H1 (cell line): ENCODE results near the gene TAF3.

ENCODE experiments used
- EP300 ChIP-seq, 2 experiments: IDR thresholded peaks; 1 replicate in 1 of 2; 2 replicates in 1 of 2; pipeline ENCODE4 v1.6.1; 2011 to 2012; ENCODE audit warnings: low read depth in 2 of 2, low read length in 2 of 2, mild to moderate bottlenecking in 2 of 2, borderline replicate concordance in 1 of 2, inconsistent platforms in 1 of 2, moderate library complexity in 1 of 2
- EZH2 ChIP-seq: fragments of 200-600 bp; sonication (generic); IDR thresholded peaks from 2 replicates; pipeline ENCODE4 v1.7.1; 2012; ENCODE audit warnings: low read depth, mild to moderate bottlenecking, moderate library complexity, low read length, inconsistent platforms; ENCODE audit not compliant: severe bottlenecking
- JUN ChIP-seq: IDR thresholded peaks from 2 replicates; pipeline ENCODE4 v1.6.1; 2011; ENCODE audit warnings: low read depth, mild to moderate bottlenecking, improper control_type of control experiment, low read length
- JUND ChIP-seq: IDR thresholded peaks from 2 replicates; pipeline ENCODE4 v1.6.1; 2011; ENCODE audit warnings: mild to moderate bottlenecking, improper control_type of control experiment, low read length
- PHF8 ChIP-seq: fragments of 200-600 bp; sonication (generic); conservative IDR thresholded peaks from 2 replicates; pipeline ENCODE4 v1.7.1; 2012; ENCODE audit warnings: low read depth, mild to moderate bottlenecking, inconsistent platforms, low read length, moderate library complexity
- POLR2AphosphoS5 ChIP-seq: IDR thresholded peaks from 2 replicates; pipeline ENCODE4 v1.6.1; 2011; ENCODE audit warnings: low read depth, low read length
- SP1 ChIP-seq: IDR thresholded peaks from 2 replicates; pipeline ENCODE4 v1.6.1; 2011; ENCODE audit warnings: low read depth, low read length
- SP2 ChIP-seq: IDR thresholded peaks from 2 replicates; pipeline ENCODE4 v1.6.1; 2012; ENCODE audit warnings: mild to moderate bottlenecking, low read length, inconsistent platforms
- TBP ChIP-seq: IDR thresholded peaks from 2 replicates; pipeline ENCODE4 v1.6.1; 2011; ENCODE audit warnings: low read depth, low read length, improper control_type of control experiment
- TF ChIP-seq, protein P1 (sequence below), 3 experiments: IDR thresholded peaks; 1 replicate in 2 of 3; 2 replicates in 1 of 3; pipeline versions ENCODE4 v1.5.1 to v1.6.1; 2011; ENCODE audit warnings: low read length in 3 of 3, mild to moderate bottlenecking in 3 of 3, inconsistent platforms in 2 of 3, low read depth in 1 of 3, moderate library complexity in 1 of 3; ENCODE audit not compliant: insufficient read depth in 1 of 3; ENCODE audit errors: control extremely low read depth in 1 of 3
- TF ChIP-seq, protein P2 (sequence below): IDR thresholded peaks from 2 replicates; pipeline ENCODE4 v1.6.1; 2012; ENCODE audit warnings: inconsistent platforms
- TF ChIP-seq, protein P3 (sequence below): IDR thresholded peaks from 2 replicates; pipeline ENCODE4 v1.6.1; 2011; ENCODE audit warnings: low read depth, mild to moderate bottlenecking, low read length; ENCODE audit not compliant: insufficient read depth
- TF ChIP-seq, protein P4 (sequence below): IDR thresholded peaks from 2 replicates; pipeline ENCODE4 v1.6.1; 2012; ENCODE audit warnings: low read length, inconsistent platforms

DNA sequence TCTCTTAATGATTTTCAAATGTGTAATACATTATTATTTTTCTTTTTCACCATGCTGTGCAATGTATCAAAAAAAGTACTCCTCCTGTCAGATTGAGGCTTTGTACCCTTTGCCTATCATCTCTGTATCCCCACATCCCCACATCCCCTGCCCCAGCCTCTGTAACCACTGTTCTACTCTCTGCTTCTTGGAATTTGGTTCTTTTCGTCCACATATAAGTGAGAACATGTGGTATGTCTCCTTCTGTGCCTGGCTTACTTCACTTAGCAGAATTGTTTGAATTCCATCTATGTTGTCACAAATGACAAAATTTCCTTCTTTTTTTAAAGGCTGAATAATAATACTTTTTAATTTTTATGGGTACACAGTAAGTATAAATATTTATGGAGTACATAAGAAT, 13.8 kb downstream of the TAF3 start:
- TF ChIP-seq SP1 (no peak), POLR2AphosphoS5 (no peak), SP2 (no peak), JUN (no peak), EZH2 (no peak), EP300 (IDR thresholded peaks at IDR 0.05; ENCODE audit: borderline replicate concordance in 1 of 2, low read depth in 2 of 2, low read length in 2 of 2) (no peak), PHF8 (no peak), TBP (no peak), JUND (no peak)
- TF ChIP-seq, protein P1, sequence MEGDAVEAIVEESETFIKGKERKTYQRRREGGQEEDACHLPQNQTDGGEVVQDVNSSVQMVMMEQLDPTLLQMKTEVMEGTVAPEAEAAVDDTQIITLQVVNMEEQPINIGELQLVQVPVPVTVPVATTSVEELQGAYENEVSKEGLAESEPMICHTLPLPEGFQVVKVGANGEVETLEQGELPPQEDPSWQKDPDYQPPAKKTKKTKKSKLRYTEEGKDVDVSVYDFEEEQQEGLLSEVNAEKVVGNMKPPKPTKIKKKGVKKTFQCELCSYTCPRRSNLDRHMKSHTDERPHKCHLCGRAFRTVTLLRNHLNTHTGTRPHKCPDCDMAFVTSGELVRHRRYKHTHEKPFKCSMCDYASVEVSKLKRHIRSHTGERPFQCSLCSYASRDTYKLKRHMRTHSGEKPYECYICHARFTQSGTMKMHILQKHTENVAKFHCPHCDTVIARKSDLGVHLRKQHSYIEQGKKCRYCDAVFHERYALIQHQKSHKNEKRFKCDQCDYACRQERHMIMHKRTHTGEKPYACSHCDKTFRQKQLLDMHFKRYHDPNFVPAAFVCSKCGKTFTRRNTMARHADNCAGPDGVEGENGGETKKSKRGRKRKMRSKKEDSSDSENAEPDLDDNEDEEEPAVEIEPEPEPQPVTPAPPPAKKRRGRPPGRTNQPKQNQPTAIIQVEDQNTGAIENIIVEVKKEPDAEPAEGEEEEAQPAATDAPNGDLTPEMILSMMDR (IDR thresholded peaks at IDR 0.05; ENCODE audit: control extremely low read depth in 1 of 3, insufficient read depth in 1 of 3, low read depth in 1 of 3, low read length in 3 of 3) = no peak
- TF ChIP-seq, protein P2, sequence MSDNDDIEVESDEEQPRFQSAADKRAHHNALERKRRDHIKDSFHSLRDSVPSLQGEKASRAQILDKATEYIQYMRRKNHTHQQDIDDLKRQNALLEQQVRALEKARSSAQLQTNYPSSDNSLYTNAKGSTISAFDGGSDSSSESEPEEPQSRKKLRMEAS = no peak
- TF ChIP-seq, protein P3, sequence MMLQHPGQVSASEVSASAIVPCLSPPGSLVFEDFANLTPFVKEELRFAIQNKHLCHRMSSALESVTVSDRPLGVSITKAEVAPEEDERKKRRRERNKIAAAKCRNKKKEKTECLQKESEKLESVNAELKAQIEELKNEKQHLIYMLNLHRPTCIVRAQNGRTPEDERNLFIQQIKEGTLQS = no peak
- TF ChIP-seq, protein P4, sequence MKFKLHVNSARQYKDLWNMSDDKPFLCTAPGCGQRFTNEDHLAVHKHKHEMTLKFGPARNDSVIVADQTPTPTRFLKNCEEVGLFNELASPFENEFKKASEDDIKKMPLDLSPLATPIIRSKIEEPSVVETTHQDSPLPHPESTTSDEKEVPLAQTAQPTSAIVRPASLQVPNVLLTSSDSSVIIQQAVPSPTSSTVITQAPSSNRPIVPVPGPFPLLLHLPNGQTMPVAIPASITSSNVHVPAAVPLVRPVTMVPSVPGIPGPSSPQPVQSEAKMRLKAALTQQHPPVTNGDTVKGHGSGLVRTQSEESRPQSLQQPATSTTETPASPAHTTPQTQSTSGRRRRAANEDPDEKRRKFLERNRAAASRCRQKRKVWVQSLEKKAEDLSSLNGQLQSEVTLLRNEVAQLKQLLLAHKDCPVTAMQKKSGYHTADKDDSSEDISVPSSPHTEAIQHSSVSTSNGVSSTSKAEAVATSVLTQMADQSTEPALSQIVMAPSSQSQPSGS = no peak
